ENCODE measurements around the gene KLHDC8A. TPM values are rescaled to one million over a fixed set of nuclear protein-coding genes. Genes with fewer than 3 reads are reported as not detected.
A peak's percentile ranks its signal among the peaks of the same experiment; 100 is the strongest.

KLHDC8A gene
- polyA plus RNA-seq, 1 donor (not counting 4 experiments of a cell fraction or from before 2014, with no cell fraction given) = not detected

- FAIRE-seq = no peak
- Histone ChIP-seq H3K27me3 (ENCODE audit: control insufficient read depth, extremely low read depth, insufficient read depth, low read length) (no peaks in the 10 kb centered on the region), H3K36me3 (ENCODE audit: control insufficient read depth in 2 of 2, extremely low read depth in 1 of 2, insufficient read depth in 2 of 2, low read length in 2 of 2) (peaks cover 35 to 50% of the 10 kb centered on the region in 2 experiments), H3K4me1 (ENCODE audit: control insufficient read depth, extremely low read depth, insufficient read depth, low read length) (peaks cover 53% of the 10 kb centered on the region), H3K27ac (ENCODE audit: control insufficient read depth, insufficient read depth, low read length) (peak overlapping the region; percentile 11), H4K20me1 (ENCODE audit: control insufficient read depth, extremely low read depth, insufficient read depth, low read length) (peaks cover 2% of the 10 kb centered on the region), H3K9me3 (ENCODE audit: control insufficient read depth, low read depth, low read length) (no peaks in the 10 kb centered on the region), H3K9me1 (ENCODE audit: control insufficient read depth, extremely low read depth, insufficient read depth, low read length) (peaks cover 2% of the 10 kb centered on the region), H3K4me3 (ENCODE audit: control insufficient read depth in 2 of 3, extremely low read depth in 1 of 3, insufficient read depth in 2 of 3, low read depth in 1 of 3, low read length in 3 of 3) (no peak overlapping the region), H3K9ac (ENCODE audit: control insufficient read depth, extremely low read depth, insufficient read depth, low read length) (no peak overlapping the region), H3K4me2 (ENCODE audit: control insufficient read depth, extremely low read depth, insufficient read depth, low read depth, low read length) (no peak overlapping the region), H2AFZ (ENCODE audit: control insufficient read depth, low read length) (no peak overlapping the region), H3K79me2 (ENCODE audit: control insufficient read depth, insufficient read depth, low read length) (peaks cover 14% of the 10 kb centered on the region)
- dilution Hi-C loops (cut with MboI; ENCODE audit: extremely low pct_ligation_motif_present, low sequenced_read_pairs) = no loop called here
- TF ChIP-seq CTCF (optimal IDR thresholded peaks at IDR 0.05 in 1 of 3, IDR thresholded peaks at IDR 0.05 in 1 of 3, conservative IDR thresholded peaks at IDR 0.05 in 1 of 3; ENCODE audit: extremely low read depth in 1 of 3, insufficient read depth in 2 of 3, low read length in 3 of 3) (no peak), EZH2 (IDR thresholded peaks at IDR 0.05; ENCODE audit: low read length) (no peak)
- DNase-seq (ENCODE audit: low read depth, low spot score) = no peak
Observed at GRCh38 chr1:205301842-205302588, 54.7 kb downstream of the KLHDC8A start.

- FAIRE-seq (no peak), DNase-seq (ENCODE audit: low read depth, low spot score) (no peak)
- TF ChIP-seq EZH2 (IDR thresholded peaks at IDR 0.05; ENCODE audit: low read length) (no peak), CTCF (optimal IDR thresholded peaks at IDR 0.05 in 1 of 3, IDR thresholded peaks at IDR 0.05 in 1 of 3, conservative IDR thresholded peaks at IDR 0.05 in 1 of 3; ENCODE audit: extremely low read depth in 1 of 3, insufficient read depth in 2 of 3, low read length in 3 of 3) (no peak)
- dilution Hi-C loops (cut with MboI; ENCODE audit: extremely low pct_ligation_motif_present, low sequenced_read_pairs) = no loop called here
- no peak overlapping the region for H3K4me3 ChIP-seq (ENCODE audit: control insufficient read depth in 2 of 3, extremely low read depth in 1 of 3, insufficient read depth in 2 of 3, low read depth in 1 of 3, low read length in 3 of 3)
- no peak overlapping the region for H2AFZ ChIP-seq (ENCODE audit: control insufficient read depth, low read length)
- peak overlapping the region; percentile 37 for H3K9ac ChIP-seq (ENCODE audit: control insufficient read depth, extremely low read depth, insufficient read depth, low read length)
- H3K27ac ChIP-seq (ENCODE audit: control insufficient read depth, insufficient read depth, low read length) = peak overlapping the region; percentile 11
- H3K9me1 ChIP-seq (ENCODE audit: control insufficient read depth, extremely low read depth, insufficient read depth, low read length) = peaks cover 2% of the 10 kb centered on the region
- H3K9me3 ChIP-seq (ENCODE audit: control insufficient read depth, low read depth, low read length) = no peaks in the 10 kb centered on the region
- peaks cover 28 to 43% of the 10 kb centered on the region in 2 experiments for H3K36me3 ChIP-seq (ENCODE audit: control insufficient read depth in 2 of 2, extremely low read depth in 1 of 2, insufficient read depth in 2 of 2, low read length in 2 of 2)
- peaks cover 2% of the 10 kb centered on the region for H4K20me1 ChIP-seq (ENCODE audit: control insufficient read depth, extremely low read depth, insufficient read depth, low read length)
- no peak overlapping the region for H3K4me2 ChIP-seq (ENCODE audit: control insufficient read depth, extremely low read depth, insufficient read depth, low read depth, low read length)
- H3K27me3 ChIP-seq (ENCODE audit: control insufficient read depth, extremely low read depth, insufficient read depth, low read length) = no peaks in the 10 kb centered on the region
- H3K79me2 ChIP-seq (ENCODE audit: control insufficient read depth, insufficient read depth, low read length) = peaks cover 14% of the 10 kb centered on the region
- H3K4me1 ChIP-seq (ENCODE audit: control insufficient read depth, extremely low read depth, insufficient read depth, low read length) = peaks cover 52% of the 10 kb centered on the region
Observed at GRCh38 chr1:205301205-205301821, 55.4 kb downstream of the KLHDC8A start.

Measured in keratinocyte (primary cell).